A673 (cell line): ENCODE measurements around the gene PLOD3. TPM values are rescaled to one million over a fixed set of nuclear protein-coding genes. Genes with fewer than 3 reads are reported as not detected.

ENCODE experiments used
- BruUV-seq: library from RNA; stranded (reverse); fragments of 400-500 nt; replicated peaks from 2 replicates; lab custom pipeline; 2021; lab: Mats Ljungman, UMichigan
- CTCF ChIA-PET: fragments of 300-600 bp; sonication (Branson Sonifier 250); formaldehyde crosslinking; loops from one replicate; lab custom pipeline; 2022; ENCODE audit warnings: antibody characterized with exemption; lab: Charles Lee
- POLR2A ChIA-PET: fragments of 300-600 bp; sonication (Branson Sonifier 250); formaldehyde crosslinking; loops from one replicate; lab custom pipeline; 2022; ENCODE audit warnings: antibody characterized with exemption; ENCODE audit not compliant: low non-redundant PET; lab: Charles Lee
- DNase-seq: peaks from one replicate; pipeline ENCODE4 v3.0.0-alpha.2; 2015; ENCODE audit warnings: low spot score
- H3K27ac ChIP-seq: fragments of 200-600 bp; sonication (generic); 2 replicates; pipeline ENCODE4 v1.5.1; 2016; ENCODE audit warnings: mixed run types, low read depth, mild to moderate bottlenecking, mixed read lengths, antibody characterized with exemption, low read length; ENCODE audit not compliant: poor library complexity, severe bottlenecking
- H3K27me3 ChIP-seq: fragments of 200-600 bp; sonication (generic); replicated peaks from 2 replicates; pipeline ENCODE4 v1.6.1; 2017; ENCODE audit warnings: mixed run types, low read depth, mild to moderate bottlenecking, mixed read lengths, antibody characterized with exemption, low read length; ENCODE audit not compliant: insufficient read depth, poor library complexity
- H3K36me3 ChIP-seq: fragments of 200-600 bp; sonication (generic); 2 replicates; pipeline ENCODE4 v1.6.1; 2016; ENCODE audit warnings: mixed run types, mild to moderate bottlenecking, mixed read lengths, antibody characterized with exemption, low read length; ENCODE audit not compliant: insufficient read depth, poor library complexity, severe bottlenecking
- H3K4me1 ChIP-seq: fragments of 200-600 bp; sonication (generic); 2 replicates; pipeline ENCODE4 v1.6.1; 2017; ENCODE audit warnings: mixed run types, mild to moderate bottlenecking, mixed read lengths, antibody characterized with exemption, low read length; ENCODE audit not compliant: insufficient read depth, poor library complexity, severe bottlenecking
- H3K4me3 ChIP-seq: fragments of 200-600 bp; sonication (generic); 2 replicates; pipeline ENCODE4 v1.5.1; 2016; ENCODE audit warnings: low read depth, mixed run types, mild to moderate bottlenecking, mixed read lengths, low read length; ENCODE audit not compliant: poor library complexity, severe bottlenecking
- H3K9me3 ChIP-seq: fragments of 200-600 bp; sonication (generic); 2 replicates; pipeline ENCODE4 v1.6.1; 2016; ENCODE audit warnings: mixed run types, low read depth, mild to moderate bottlenecking, mixed read lengths, antibody characterized with exemption, low read length; ENCODE audit not compliant: poor library complexity, severe bottlenecking
- CTCF ChIP-seq: fragments of 300-800, 200-600 bp; sonication (generic); conservative IDR thresholded peaks from 2 replicates; pipeline ENCODE4 v1.5.1; 2017; ENCODE audit warnings: low read depth, mild to moderate bottlenecking, antibody characterized with exemption, low read length, moderate library complexity, mixed read lengths
- EZH2 ChIP-seq: fragments of 200-600 bp; sonication (generic); IDR thresholded peaks from 2 replicates; pipeline ENCODE4 v1.6.1; 2017; ENCODE audit warnings: borderline replicate concordance, low read depth, mild to moderate bottlenecking, mixed read lengths, antibody characterized with exemption, low read length; ENCODE audit not compliant: poor library complexity, severe bottlenecking
- intact Hi-C: fragments of 100-400 bp; cut with micrococcal nuclease; formaldehyde crosslinking; loops from one replicate; pipeline ENCODE4 v1.10.0; 2022; ENCODE audit not compliant: unreplicated experiment
- total RNA-seq: library from RNA; stranded (reverse); gene quantifications from 2 replicates; pipeline ENCODE4 v1.2.3, GENCODE V29; 2021

The PLOD3 gene
- total RNA-seq, 1 experiment from 2014 or later = 84.1 TPM

DNA sequence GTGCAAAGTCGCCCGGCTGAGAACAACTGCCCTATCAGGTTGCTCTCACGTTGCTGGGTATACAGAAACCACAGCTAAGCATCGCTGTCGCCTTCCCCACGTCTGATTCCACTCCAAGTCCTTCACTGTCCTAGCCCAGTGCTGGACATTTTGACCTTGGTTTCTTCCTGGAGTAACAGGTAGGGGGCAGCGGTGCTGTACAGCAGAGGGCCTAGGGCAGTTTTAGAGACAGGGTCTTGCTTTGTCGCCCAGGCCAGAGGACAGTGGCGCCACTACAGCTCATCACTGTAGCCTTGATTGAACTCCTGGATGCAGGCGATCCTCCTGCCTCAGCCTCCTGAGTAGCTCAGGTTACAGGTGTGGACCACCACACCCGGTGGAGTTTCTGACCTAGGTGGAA, 17.7 kb upstream of the PLOD3 start:
- Histone ChIP-seq H3K27me3 (no peaks in the 10 kb centered on the region), H3K36me3 (peaks cover 6% of the 10 kb centered on the region), H3K4me1 (no peaks in the 10 kb centered on the region), H3K27ac (no peak overlapping the region), H3K4me3 (no peak overlapping the region), H3K9me3 (no peaks in the 10 kb centered on the region)
- no peak for DNase-seq
- ChIA-PET POLR2A (no interaction called here), CTCF (interaction anchor here (0.6 to 0.8 kb wide), 2 partner anchors 18 to 134 kb away, joined by 3 to 7 read pairs; partner anchors contain the start of gene PLOD3)
- no TSS peak for BruUV-seq
- intact Hi-C loops = no loop called here
- TF ChIP-seq CTCF = no peak; the same call in 1 of the 2 replicates
- TF ChIP-seq EZH2 = no peak

GRCh38 chr7:101234636-101235035, 17.3 kb upstream of the PLOD3 start:
- POLR2A ChIA-PET = no interaction called here
- no TSS peak for BruUV-seq
- CTCF ChIA-PET = interaction anchor here (0.6 to 0.8 kb wide), 2 partner anchors 17 to 133 kb away, joined by 3 to 7 read pairs; partner anchors contain the start of gene PLOD3
- peaks cover 2% of the 10 kb centered on the region for H3K36me3 ChIP-seq
- no peak for TF ChIP-seq EZH2
- TF ChIP-seq CTCF = no peak
- no peaks in the 10 kb centered on the region for H3K27me3 ChIP-seq
- H3K9me3 ChIP-seq = no peaks in the 10 kb centered on the region
- intact Hi-C loops = no loop called here
- H3K27ac ChIP-seq = no peak overlapping the region
- no peak for DNase-seq
- no peak overlapping the region for H3K4me3 ChIP-seq
- no peaks in the 10 kb centered on the region for H3K4me1 ChIP-seq

- intact Hi-C loops = no loop called here
- ChIA-PET CTCF (no interaction called here), POLR2A (no interaction called here)
- H3K4me3 ChIP-seq = no peak overlapping the region
- no peaks in the 10 kb centered on the region for H3K9me3 ChIP-seq
- H3K36me3 ChIP-seq = no peaks in the 10 kb centered on the region
- no peak for TF ChIP-seq EZH2
- TF ChIP-seq CTCF = no peak
- DNase-seq = no peak
- no peak overlapping the region for H3K27ac ChIP-seq
- no TSS peak for BruUV-seq
- no peaks in the 10 kb centered on the region for H3K4me1 ChIP-seq
- no peaks in the 10 kb centered on the region for H3K27me3 ChIP-seq
These were observed 16.6 kb upstream of the PLOD3 start for GRCh38 chr7:101233907-101234547.
